ENCODE results near the gene OR52B2. TPM values are rescaled to one million over a fixed set of nuclear protein-coding genes. Genes with fewer than 3 reads are reported as not detected.
A peak's percentile ranks its signal among the peaks of the same experiment; 100 is the strongest.

The OR52B2 gene
- total RNA-seq, 4 donors from 2014 or later: not detected

DNA sequence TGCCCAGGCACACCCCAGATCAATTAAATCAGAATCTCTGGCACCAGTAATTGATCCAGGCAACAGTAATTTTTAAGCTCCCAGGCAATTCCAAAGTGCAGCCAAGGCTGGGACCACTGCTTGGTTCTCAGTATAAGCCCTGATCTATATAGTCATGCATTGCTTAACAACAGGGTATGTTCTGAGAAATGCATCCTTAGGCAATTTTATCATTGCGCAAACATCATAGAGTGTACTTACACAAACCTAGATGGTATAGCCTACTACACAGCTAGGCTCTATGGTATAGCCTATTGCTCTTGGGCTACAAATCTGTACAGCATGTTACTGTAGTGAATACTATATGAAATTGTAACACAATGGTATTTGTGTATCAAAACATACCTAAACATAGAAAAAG, 34.6 kb upstream of the OR52B2 start:
- WGBS, 2 donors (ENCODE audit: low coverage in 1 of 2): 88 to 90% methylated on average over 1 of the region's 1 CpG
- Histone ChIP-seq H3K27me3 (no peaks in the 10 kb centered on the region), H3K9me3 (no peaks in the 10 kb centered on the region), H3K4me3 (no peak overlapping the region), H3K36me3 (peaks cover 0 to 50% of the 10 kb centered on the region in 2 donors), H3K4me1 (no peaks in the 10 kb centered on the region), H3K27ac (no peak overlapping the region)
- TF ChIP-seq, protein P1, sequence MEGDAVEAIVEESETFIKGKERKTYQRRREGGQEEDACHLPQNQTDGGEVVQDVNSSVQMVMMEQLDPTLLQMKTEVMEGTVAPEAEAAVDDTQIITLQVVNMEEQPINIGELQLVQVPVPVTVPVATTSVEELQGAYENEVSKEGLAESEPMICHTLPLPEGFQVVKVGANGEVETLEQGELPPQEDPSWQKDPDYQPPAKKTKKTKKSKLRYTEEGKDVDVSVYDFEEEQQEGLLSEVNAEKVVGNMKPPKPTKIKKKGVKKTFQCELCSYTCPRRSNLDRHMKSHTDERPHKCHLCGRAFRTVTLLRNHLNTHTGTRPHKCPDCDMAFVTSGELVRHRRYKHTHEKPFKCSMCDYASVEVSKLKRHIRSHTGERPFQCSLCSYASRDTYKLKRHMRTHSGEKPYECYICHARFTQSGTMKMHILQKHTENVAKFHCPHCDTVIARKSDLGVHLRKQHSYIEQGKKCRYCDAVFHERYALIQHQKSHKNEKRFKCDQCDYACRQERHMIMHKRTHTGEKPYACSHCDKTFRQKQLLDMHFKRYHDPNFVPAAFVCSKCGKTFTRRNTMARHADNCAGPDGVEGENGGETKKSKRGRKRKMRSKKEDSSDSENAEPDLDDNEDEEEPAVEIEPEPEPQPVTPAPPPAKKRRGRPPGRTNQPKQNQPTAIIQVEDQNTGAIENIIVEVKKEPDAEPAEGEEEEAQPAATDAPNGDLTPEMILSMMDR (IDR thresholded peaks at IDR 0.05): no peak
- TF ChIP-seq POLR2A (IDR thresholded peaks at IDR 0.05) (no peak), EP300 (IDR thresholded peaks at IDR 0.05) (no peak), POLR2AphosphoS5 (IDR thresholded peaks at IDR 0.05) (no peak)
- no peak for ATAC-seq

DNA sequence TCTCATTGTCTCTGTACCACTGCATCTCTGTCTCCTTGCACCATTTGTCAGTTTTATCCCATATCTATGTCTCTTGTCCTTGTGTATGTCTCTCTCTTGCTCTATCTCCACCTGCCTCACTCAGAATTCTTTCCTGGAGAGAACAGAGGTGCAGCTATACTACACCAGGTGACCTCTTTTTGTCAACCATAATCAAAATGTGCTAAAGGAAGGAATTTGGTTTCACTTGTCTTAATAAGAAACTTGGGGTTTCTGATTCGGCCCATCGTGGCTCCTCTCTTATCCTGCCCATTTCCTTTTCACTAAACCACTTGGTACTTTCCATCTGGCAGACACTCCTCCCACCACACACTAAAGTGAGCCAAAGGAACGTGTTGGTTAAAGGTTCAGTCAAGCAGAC, 33.2 kb upstream of the OR52B2 start:
- Histone ChIP-seq H3K27ac (no peak overlapping the region), H3K4me1 (no peaks in the 10 kb centered on the region), H3K36me3 (peaks cover 0 to 36% of the 10 kb centered on the region in 2 donors), H3K9me3 (no peaks in the 10 kb centered on the region), H3K27me3 (no peaks in the 10 kb centered on the region), H3K4me3 (no peak overlapping the region)
- ATAC-seq: no peak
- no peak for TF ChIP-seq POLR2AphosphoS5 (IDR thresholded peaks at IDR 0.05)
- no peak for TF ChIP-seq POLR2A (IDR thresholded peaks at IDR 0.05)
- TF ChIP-seq, protein P1 (IDR thresholded peaks at IDR 0.05): no peak
- 49 to 76% methylated on average over 2 to 3 of the region's 3 CpGs for WGBS, 2 donors (ENCODE audit: low coverage in 1 of 2)

DNA sequence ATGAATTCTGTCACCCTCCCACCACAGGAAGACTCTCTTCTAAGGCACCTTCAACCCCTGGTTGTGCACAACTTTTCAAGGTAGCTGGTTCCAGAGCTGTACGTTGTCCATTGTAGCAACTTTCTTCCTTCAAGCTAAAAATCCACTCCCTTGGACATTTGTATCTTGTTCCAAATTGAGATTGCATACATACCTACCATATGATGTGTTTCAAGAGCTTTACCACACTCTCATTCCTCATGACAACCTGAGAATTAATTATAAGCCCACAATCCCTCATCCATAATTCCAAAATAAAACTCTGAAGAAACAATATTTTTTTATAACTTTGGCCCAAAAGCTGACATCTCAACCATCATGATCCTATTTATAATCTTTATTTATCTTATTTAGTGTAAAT, 31.9 kb upstream of the OR52B2 start:
- Histone ChIP-seq H3K36me3 (peaks cover 0 to 23% of the 10 kb centered on the region in 2 donors), H3K4me3 (no peak overlapping the region), H3K27me3 (no peaks in the 10 kb centered on the region), H3K27ac (no peak overlapping the region), H3K9me3 (no peaks in the 10 kb centered on the region), H3K4me1 (no peaks in the 10 kb centered on the region)
- TF ChIP-seq, protein P1 (IDR thresholded peaks at IDR 0.05): no peak
- TF ChIP-seq EP300 (IDR thresholded peaks at IDR 0.05) (no peak), POLR2AphosphoS5 (IDR thresholded peaks at IDR 0.05) (no peak), POLR2A (IDR thresholded peaks at IDR 0.05) (no peak)
- WGBS, 2 donors (ENCODE audit: low coverage in 1 of 2): 64 to 71% methylated on average over 1 of the region's 1 CpG
- ATAC-seq: no peak

DNA sequence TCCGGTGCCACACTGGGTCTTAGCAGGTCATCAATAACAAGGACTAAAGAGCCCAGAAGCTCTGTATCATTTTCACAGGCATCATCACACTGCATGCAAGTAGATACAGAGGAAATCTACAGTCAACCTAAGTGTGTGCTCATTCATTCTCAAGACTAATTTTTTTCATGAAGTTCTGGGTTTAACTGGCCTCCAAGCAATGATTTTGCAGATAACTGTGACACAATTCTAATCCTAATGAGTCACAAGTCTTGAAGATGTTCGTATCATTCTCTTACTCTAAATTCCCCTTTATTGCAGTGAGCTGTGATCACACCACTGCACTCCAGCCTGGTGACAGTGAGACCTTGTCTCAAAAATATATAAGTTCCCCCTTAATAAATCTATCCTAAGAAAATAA, 31.4 kb upstream of the OR52B2 start:
- Histone ChIP-seq H3K4me1 (no peaks in the 10 kb centered on the region), H3K4me3 (no peak overlapping the region), H3K27ac (no peak overlapping the region), H3K27me3 (no peaks in the 10 kb centered on the region), H3K9me3 (no peaks in the 10 kb centered on the region), H3K36me3 (peaks cover 0 to 18% of the 10 kb centered on the region in 2 donors)
- TF ChIP-seq POLR2A (IDR thresholded peaks at IDR 0.05): no peak
- no peak for TF ChIP-seq POLR2AphosphoS5 (IDR thresholded peaks at IDR 0.05)
- TF ChIP-seq, protein P1 (IDR thresholded peaks at IDR 0.05): no peak
- no peak for TF ChIP-seq EP300 (IDR thresholded peaks at IDR 0.05)
- 69 to 90% methylated on average over 1 to 2 of the region's 2 CpGs for WGBS, 2 donors (ENCODE audit: low coverage in 1 of 2)
- no peak for ATAC-seq

DNA sequence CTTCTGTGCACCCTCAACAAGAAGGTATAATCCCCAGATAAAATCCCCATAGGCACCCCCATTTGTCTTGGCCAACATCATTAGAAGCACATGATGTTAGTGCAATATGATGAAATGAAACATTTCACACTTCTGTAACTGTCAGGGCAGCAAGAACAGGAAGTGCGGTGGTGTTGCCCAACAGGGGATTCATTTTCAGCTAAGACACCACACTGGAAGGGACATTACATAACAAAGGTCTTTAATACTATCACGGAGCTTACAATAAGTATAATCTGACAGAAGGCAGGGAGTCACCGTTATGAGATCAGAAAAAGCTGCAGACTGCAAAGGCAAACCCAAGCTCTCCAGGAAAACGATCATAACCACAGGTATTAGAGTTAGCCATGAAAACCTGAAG, 30.8 kb upstream of the OR52B2 start:
- H3K4me3 ChIP-seq: no peak overlapping the region
- 58 to 84% methylated on average over 3 to 4 of the region's 4 CpGs for WGBS, 2 donors (ENCODE audit: low coverage in 1 of 2)
- H3K27ac ChIP-seq: no peak overlapping the region
- H3K9me3 ChIP-seq: no peaks in the 10 kb centered on the region
- ATAC-seq: peak; percentile 40
- H3K27me3 ChIP-seq: no peaks in the 10 kb centered on the region
- peaks cover 0 to 13% of the 10 kb centered on the region in 2 donors for H3K36me3 ChIP-seq
- no peaks in the 10 kb centered on the region for H3K4me1 ChIP-seq
- TF ChIP-seq POLR2A (IDR thresholded peaks at IDR 0.05) (no peak), EP300 (IDR thresholded peaks at IDR 0.05) (no peak), POLR2AphosphoS5 (IDR thresholded peaks at IDR 0.05) (no peak)
- TF ChIP-seq, protein P1 (IDR thresholded peaks at IDR 0.05): no peak

All from gastroesophageal sphincter (tissue), 4 donors.